ENCODE results near the gene TPST2. TPM values are rescaled to one million over a fixed set of nuclear protein-coding genes. Genes with fewer than 3 reads are reported as not detected.
"Not testable (repeated sequence)": the region's sequence is repeated elsewhere in the genome, so short reads cannot be mapped to it uniquely, and the experiment has no call there.

TPST2 gene
- total and polyA plus RNA-seq, 5 donors, result 27.6 to 55.2 (median 33.8) TPM

DNA sequence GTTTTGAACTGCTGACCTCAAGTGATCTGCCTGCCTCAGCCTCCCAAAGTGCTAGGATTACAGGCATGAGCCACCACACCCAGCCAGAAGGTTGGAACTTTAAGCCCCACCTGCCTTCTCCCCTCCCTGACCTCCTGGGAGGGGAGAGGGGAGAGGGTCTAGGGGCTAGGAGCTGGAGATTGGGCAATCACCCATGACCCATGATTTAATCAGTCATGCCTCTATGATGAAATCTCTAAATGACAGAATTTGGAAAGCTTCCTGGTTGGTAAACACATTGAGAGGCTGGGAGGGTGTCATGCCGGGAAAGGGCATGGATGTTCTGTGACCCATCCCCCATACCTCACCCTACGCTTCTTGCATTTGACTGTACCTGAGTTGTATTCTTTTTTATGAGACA is 60.6 kb downstream of the TPST2 start:
- no peak overlapping the region for H3K27ac ChIP-seq (ENCODE audit: low read length)
- ATAC-seq (peak in 1 of 2 donors; percentile 33), DNase-seq (no peak)
- H3K9me3 ChIP-seq (ENCODE audit: control insufficient read depth, low read length), result no peaks in the 10 kb centered on the region
- intact Hi-C loops (cut with DNase I), result loop anchor here in 1 of 4 donors (10.0 kb wide), 1 partner anchor 55 kb away; no protein-coding TSS in a partner anchor
- no peaks in the 10 kb centered on the region for H3K27me3 ChIP-seq (ENCODE audit: control insufficient read depth, insufficient read depth)
- H3K4me3 ChIP-seq (ENCODE audit: low read length), result no peak overlapping the region
- WGBS, result 77% methylated on average over 2 of the region's 2 CpGs
- peaks cover 3% of the 10 kb centered on the region for H3K4me1 ChIP-seq (ENCODE audit: control insufficient read depth, insufficient read depth, low read length)

DNA sequence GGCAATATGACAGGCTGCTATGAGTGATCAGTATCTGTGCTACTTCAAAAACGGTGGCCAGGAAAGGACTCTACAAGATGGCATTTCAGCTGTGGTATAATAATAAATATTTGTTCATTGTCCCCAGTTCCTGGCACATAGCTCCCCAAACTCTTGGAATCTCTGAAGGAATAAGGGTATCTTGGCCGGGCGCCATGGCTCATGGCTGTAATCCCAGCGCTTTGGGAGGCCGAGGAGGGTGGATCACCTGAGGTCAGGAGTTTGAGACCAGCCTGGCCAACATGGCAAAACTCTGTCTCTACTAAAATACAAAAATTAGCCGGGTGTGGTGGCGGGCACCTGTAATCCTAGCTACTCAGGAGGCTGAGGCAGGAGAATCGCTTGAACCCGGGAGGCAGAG is 61.4 kb downstream of the TPST2 start:
- not testable (repeated sequence) for ATAC-seq
- peak in 1 of 3 donors; percentile 59 for DNase-seq

DNA sequence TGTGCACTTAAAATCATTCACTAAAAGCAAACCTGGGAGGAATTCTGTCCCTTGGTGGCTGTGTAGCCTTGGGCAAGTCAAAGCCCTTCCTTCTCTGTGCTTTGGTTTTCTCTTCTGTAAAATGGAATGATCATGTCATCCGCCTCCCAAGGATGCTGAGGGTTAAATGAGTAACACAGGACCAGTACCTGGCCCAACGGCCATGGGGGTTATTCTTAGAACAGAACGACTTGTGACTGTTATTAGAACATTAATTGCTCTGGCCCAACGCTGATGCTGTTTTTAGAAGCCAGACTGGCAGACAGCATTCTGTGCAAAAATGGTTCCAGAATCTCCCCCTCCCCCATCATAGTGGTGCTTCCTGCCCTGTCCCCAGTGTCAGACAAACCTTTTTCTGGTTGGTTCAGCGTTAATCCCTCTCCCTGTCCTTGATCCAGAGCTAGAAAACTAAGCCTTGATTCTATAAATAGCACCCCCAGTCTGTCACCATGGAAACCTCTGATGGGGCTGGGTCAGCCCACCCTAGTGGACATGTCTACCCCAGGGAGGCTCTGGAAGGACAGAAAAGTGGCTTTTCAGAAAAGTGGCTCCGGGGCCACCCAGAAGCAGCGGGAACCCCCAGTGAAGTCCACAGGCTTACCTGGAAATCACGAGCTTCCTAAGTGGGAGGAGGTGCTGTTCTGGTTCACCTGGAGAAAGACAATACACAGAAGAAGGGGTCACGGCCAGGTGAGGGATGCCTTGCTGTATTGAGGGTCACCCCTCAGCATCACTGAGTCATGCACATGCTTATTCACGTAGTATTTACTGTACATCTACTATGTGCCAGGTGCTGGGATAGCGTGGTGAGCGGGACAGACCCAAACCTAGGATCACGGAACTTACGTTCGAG is 62.1 kb downstream of the TPST2 start:
- DNase-seq (peak in 1 of 3 donors; percentile 53), ATAC-seq (peak; percentile 73 to 86)
- intact Hi-C loops (cut with DNase I), result loop anchor here in 1 of 4 donors (10.0 kb wide), 1 partner anchor 57 kb away; no protein-coding TSS in a partner anchor
- Histone ChIP-seq H3K27me3 (ENCODE audit: control insufficient read depth, insufficient read depth) (no peaks in the 10 kb centered on the region), H3K4me1 (ENCODE audit: control insufficient read depth, insufficient read depth, low read length) (peaks cover 3% of the 10 kb centered on the region), H3K27ac (ENCODE audit: low read length) (peak overlapping the region; percentile 96), H3K9me3 (ENCODE audit: control insufficient read depth, low read length) (no peaks in the 10 kb centered on the region), H3K4me3 (ENCODE audit: low read length) (no peak overlapping the region)
- WGBS, result 73% methylated on average over 15 of the region's 15 CpGs

More for the DNA sequence above, 61.4 kb downstream of the TPST2 start:
- not testable (repeated sequence) for H3K9me3 ChIP-seq (ENCODE audit: control insufficient read depth, low read length); H3K27me3 ChIP-seq (ENCODE audit: control insufficient read depth, insufficient read depth); H3K27ac ChIP-seq (ENCODE audit: low read length); H3K4me1 ChIP-seq (ENCODE audit: control insufficient read depth, insufficient read depth, low read length); H3K4me3 ChIP-seq (ENCODE audit: low read length)
- 88% methylated on average over 9 of the region's 9 CpGs for WGBS
- intact Hi-C loops (cut with DNase I), result loop anchor here in 1 of 4 donors (10.0 kb wide), 1 partner anchor 56 kb away; no protein-coding TSS in a partner anchor

DNA sequence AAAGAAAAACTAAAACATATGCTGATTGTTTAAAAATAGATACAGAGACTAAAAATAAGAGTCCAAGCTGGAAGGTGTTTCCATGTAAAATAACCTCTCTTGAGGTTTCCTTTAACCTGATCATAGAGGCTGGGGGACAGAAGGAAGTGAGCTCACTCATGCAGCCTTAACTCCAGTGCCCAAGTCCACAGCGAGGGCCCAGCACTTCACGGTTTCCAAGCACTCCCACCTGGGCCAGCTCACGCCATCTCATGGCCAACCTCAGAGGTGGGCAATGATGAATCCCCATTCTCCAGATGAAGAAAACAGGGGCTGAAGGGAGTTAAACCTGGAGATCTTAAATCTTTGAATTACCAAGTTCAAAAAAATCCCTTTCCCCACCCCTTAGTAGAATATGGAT is 62.8 kb downstream of the TPST2 start:
- Histone ChIP-seq H3K4me3 (ENCODE audit: low read length) (no peak overlapping the region), H3K9me3 (ENCODE audit: control insufficient read depth, low read length) (no peaks in the 10 kb centered on the region), H3K27me3 (ENCODE audit: control insufficient read depth, insufficient read depth) (no peaks in the 10 kb centered on the region), H3K27ac (ENCODE audit: low read length) (peak overlapping the region; percentile 96), H3K4me1 (ENCODE audit: control insufficient read depth, insufficient read depth, low read length) (peaks cover 3% of the 10 kb centered on the region)
- no peak for ATAC-seq
- intact Hi-C loops (cut with DNase I), result loop anchor here in 1 of 4 donors (10.0 kb wide), 1 partner anchor 58 kb away; no protein-coding TSS in a partner anchor
- WGBS, result 66% methylated on average over 3 of the region's 3 CpGs
- DNase-seq, result no peak

DNA sequence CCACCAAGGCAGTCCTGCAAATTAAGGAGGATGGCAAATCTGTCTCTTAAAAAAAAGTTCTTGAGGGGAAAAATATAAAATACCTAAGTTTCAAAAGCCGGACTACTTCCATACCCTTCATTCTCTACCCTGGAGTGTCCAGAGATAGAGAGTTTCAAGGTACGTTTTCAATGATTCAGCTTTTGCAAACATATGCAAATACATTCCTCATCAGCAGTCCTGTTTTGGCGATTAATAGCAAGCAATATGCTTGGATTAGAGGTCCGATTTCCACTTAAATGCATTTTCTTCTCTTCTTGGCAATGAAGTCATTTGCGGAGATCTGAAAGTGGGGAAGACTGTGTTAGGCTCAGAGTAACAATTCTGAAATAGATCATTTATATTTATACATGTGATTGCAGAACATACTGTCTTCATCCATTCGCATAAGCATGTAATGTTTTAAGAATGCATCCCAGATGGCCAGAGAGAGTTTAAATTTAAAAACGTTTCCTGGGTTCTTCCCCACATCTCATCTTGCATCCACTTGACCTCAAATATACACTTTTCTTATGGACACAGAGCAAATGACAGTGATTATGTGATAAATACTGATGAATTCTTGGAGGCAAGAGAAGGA is 63.9 kb downstream of the TPST2 start:
- Histone ChIP-seq H3K9me3 (ENCODE audit: control insufficient read depth, low read length) (no peaks in the 10 kb centered on the region), H3K4me3 (ENCODE audit: low read length) (no peak overlapping the region), H3K27me3 (ENCODE audit: control insufficient read depth, insufficient read depth) (no peaks in the 10 kb centered on the region), H3K4me1 (ENCODE audit: control insufficient read depth, insufficient read depth, low read length) (peaks cover 3% of the 10 kb centered on the region), H3K27ac (ENCODE audit: low read length) (peak overlapping the region; percentile 21)
- intact Hi-C loops (cut with DNase I), result loop anchor here in 1 of 4 donors (10.0 kb wide), 1 partner anchor 59 kb away; no protein-coding TSS in a partner anchor
- no peak for ATAC-seq
- no peak for DNase-seq
- WGBS, result 83% methylated on average over 7 of the region's 7 CpGs

DNA sequence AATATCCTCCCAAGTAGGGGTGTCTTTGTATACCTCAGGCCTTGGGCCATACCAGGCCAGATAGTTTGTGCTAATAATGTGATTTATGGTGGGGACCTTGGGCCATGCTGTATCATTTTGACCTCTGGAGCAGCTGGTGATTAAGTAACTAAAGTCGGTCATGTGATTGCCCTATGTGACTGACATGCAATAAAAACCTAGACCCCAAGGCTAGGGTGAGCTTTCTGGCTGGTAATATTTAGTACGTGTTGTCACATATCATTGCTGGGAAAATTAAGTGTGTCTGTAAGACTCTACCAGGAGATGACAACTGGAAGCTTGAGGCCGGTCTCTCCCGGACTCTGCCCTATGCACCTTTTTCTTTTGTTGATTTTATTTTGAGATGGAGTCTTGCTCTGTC is 65.1 kb downstream of the TPST2 start:
- ATAC-seq (no peak), DNase-seq (no peak)
- H3K27me3 ChIP-seq (ENCODE audit: control insufficient read depth, insufficient read depth), result no peaks in the 10 kb centered on the region
- peaks cover 3% of the 10 kb centered on the region for H3K4me1 ChIP-seq (ENCODE audit: control insufficient read depth, insufficient read depth, low read length)
- no peaks in the 10 kb centered on the region for H3K9me3 ChIP-seq (ENCODE audit: control insufficient read depth, low read length)
- no peak overlapping the region for H3K4me3 ChIP-seq (ENCODE audit: low read length)
- intact Hi-C loops (cut with DNase I), result loop anchor here in 1 of 4 donors (10.0 kb wide), 1 partner anchor 60 kb away; no protein-coding TSS in a partner anchor
- 70% methylated on average over 4 of the region's 4 CpGs for WGBS
- H3K27ac ChIP-seq (ENCODE audit: low read length), result peak overlapping the region; percentile 67

DNA sequence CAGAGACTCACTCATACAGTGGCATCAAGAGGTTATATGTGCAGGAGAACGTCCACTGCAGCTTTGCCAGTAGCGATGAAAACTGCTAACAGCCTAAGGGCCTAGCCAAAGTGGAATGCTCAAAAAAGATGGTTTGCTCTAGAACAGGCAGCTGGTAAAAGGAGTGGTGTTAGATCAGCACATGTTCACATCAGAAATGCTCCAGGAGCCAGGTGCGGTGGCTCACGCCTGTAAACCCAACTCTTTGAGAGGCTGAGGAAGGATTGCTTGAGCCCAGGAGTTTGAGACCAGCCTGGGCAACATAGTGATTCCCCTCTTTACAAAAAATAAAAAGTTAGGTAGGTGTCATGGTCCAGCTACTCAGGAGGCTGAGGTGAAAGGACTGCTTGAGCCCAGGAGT is 67.3 kb downstream of the TPST2 start:
- peaks cover 3% of the 10 kb centered on the region for H3K4me1 ChIP-seq (ENCODE audit: control insufficient read depth, insufficient read depth, low read length)
- no peak for DNase-seq
- 90% methylated on average over 4 of the region's 4 CpGs for WGBS
- H3K27ac ChIP-seq (ENCODE audit: low read length), result no peak overlapping the region
- H3K27me3 ChIP-seq (ENCODE audit: control insufficient read depth, insufficient read depth), result no peaks in the 10 kb centered on the region
- no peak for ATAC-seq
- no peaks in the 10 kb centered on the region for H3K9me3 ChIP-seq (ENCODE audit: control insufficient read depth, low read length)
- no peak overlapping the region for H3K4me3 ChIP-seq (ENCODE audit: low read length)
- intact Hi-C loops (cut with DNase I), result loop anchor here in 1 of 4 donors (10.0 kb wide), 1 partner anchor 62 kb away; no protein-coding TSS in a partner anchor

DNA sequence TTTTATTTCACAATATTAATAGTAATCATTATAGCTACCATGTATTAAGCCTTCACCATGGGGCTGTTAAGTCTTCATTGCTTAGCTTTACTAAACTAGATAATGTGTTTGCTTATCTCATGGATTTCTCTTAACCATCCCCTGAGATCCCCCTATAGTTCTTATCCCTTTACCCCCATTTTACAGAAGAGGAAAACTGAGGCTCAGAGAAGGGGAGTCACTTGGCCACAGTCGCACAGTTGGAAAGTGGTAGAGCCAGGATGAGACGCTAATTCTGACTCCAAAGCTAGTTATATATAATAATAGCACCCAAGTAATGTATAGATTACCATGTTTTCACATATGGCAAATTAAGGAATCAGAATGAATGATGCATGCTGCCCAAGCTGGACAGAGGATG is 67.9 kb downstream of the TPST2 start:
- H3K4me1 ChIP-seq (ENCODE audit: control insufficient read depth, insufficient read depth, low read length), result peaks cover 3% of the 10 kb centered on the region
- no peaks in the 10 kb centered on the region for H3K27me3 ChIP-seq (ENCODE audit: control insufficient read depth, insufficient read depth)
- intact Hi-C loops (cut with DNase I), result loop anchor here in 1 of 4 donors (10.0 kb wide), 1 partner anchor 63 kb away; no protein-coding TSS in a partner anchor
- ATAC-seq, result no peak
- WGBS, result 96% methylated on average over 2 of the region's 2 CpGs
- no peaks in the 10 kb centered on the region for H3K9me3 ChIP-seq (ENCODE audit: control insufficient read depth, low read length)
- no peak for DNase-seq
- H3K4me3 ChIP-seq (ENCODE audit: low read length), result no peak overlapping the region
- H3K27ac ChIP-seq (ENCODE audit: low read length), result no peak overlapping the region

DNA sequence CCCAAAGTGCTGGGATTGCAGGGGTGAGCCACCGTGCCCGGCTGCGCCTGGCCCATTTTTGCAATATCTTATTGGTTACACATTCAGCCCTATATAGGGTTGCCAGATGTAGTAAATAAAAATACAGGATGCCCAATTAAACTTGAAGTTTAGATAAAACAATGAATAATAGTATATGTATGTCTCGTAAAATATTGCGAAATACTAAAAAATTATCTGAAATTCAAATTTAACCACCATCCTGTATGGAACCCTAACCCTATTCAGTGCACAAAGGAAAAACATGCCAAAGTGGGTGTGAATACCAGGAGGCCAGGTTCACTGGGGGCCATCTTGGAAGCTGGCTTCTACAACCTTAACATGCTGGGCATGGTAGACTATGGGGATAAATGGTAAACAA is 72.5 kb downstream of the TPST2 start:
- DNase-seq (no peak), ATAC-seq (no peak)
- H3K27ac ChIP-seq (ENCODE audit: low read length), result no peak overlapping the region
- H3K4me3 ChIP-seq (ENCODE audit: low read length), result no peak overlapping the region
- peaks cover 2% of the 10 kb centered on the region for H3K4me1 ChIP-seq (ENCODE audit: control insufficient read depth, insufficient read depth, low read length)
- intact Hi-C loops (cut with DNase I), result loop anchor here in 1 of 4 donors (10.0 kb wide), 1 partner anchor 67 kb away; no protein-coding TSS in a partner anchor
- H3K27me3 ChIP-seq (ENCODE audit: control insufficient read depth, insufficient read depth), result no peaks in the 10 kb centered on the region
- WGBS, result 97% methylated on average over 5 of the region's 5 CpGs
- no peaks in the 10 kb centered on the region for H3K9me3 ChIP-seq (ENCODE audit: control insufficient read depth, low read length)

DNA sequence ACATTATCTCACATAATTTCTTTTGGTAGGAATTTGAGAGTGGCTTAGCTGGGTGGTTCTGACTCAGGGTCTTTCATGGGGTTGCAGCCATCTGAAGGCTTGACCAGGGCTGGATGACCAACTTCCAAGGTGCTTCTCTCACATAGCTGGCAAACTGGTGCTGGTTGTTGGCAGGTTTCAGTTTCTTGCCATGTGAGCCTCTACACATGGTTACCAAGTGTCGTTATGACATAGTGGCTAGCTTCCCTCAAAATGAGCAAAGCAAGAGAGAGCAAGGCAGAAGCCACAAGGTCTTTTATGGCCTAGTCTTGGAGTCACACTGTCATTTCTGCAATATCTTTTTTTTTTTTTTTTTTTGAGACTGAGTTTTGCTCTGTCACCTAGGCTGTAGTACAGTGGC is 73.4 kb downstream of the TPST2 start:
- WGBS, result 93% methylated on average over 1 of the region's 1 CpG
- Histone ChIP-seq H3K4me1 (ENCODE audit: control insufficient read depth, insufficient read depth, low read length) (peaks cover 3% of the 10 kb centered on the region), H3K9me3 (ENCODE audit: control insufficient read depth, low read length) (no peaks in the 10 kb centered on the region), H3K27ac (ENCODE audit: low read length) (no peak overlapping the region), H3K27me3 (ENCODE audit: control insufficient read depth, insufficient read depth) (no peaks in the 10 kb centered on the region), H3K4me3 (ENCODE audit: low read length) (no peak overlapping the region)
- ATAC-seq (no peak), DNase-seq (no peak)
- intact Hi-C loops (cut with DNase I), result loop anchor here in 1 of 4 donors (10.0 kb wide), 1 partner anchor 68 kb away; no protein-coding TSS in a partner anchor

Measured in right cardiac atrium (tissue), 5 donors.